ENCODE data around the gene FAM222B. TPM values are rescaled to one million over a fixed set of nuclear protein-coding genes. Genes with fewer than 3 reads are reported as not detected.

FAM222B gene
- total RNA-seq, 2 experiments from 2014 or later: 4.0 to 15.2 TPM

DNA sequence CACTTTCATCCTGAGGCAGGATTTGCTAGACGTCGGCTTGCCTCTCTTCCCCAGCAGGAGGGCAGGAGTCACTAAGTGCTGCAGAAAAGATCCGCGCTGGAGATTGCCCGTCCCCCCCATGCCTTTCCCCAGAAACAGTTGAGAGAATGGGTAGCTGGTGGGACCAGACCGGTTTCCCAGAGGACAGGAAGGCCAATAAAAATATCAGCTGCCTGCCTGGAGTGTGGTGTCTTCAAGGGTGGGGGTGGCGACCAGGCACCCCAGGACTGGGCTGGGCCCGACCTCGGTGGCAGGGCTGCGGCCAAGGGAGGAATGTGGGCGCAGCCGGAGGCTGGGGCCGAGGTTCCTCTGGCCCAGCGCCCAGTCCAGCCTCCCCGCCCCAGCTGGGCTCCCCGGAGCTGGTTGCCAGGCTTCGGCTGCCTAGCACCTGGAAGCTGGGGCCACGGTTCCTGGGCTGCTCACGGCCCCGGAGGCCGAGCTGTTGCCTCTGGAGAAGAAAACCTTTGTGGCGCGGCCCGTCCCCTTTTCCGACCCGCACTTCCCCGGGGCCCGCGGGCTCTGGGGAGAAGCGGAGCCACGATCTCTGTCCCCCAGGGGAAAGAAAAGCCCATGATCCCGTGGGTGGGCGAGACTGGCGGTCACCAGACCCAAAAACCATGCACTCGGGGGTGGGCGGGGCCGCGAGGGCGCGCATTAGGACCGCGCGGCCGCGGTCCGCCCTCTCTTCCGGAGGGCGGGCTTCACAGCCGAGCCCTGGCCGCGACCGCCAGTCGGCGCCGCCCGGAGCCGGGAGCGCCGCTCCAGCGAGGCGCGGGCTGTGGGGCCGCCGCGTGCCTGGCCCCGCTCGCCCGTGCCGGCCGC, 99.1 kb downstream of the FAM222B start, which contains the start of gene TRAF4:
TRAF4 (plus strand) TSS at position 769 of the 861 bp plus-strand sequence. CDS start 102 bp downstream, outside the sequence.
- BruUV-seq (replicated peaks): no TSS peak
- CTCF ChIA-PET (ENCODE audit: unreplicated experiment): interaction anchor here (0.6 kb wide), 1 partner anchor 45 kb away, joined by 3 read pairs; no protein-coding TSS in a partner anchor
- intact Hi-C loops (cut with micrococcal nuclease; ENCODE audit: unreplicated experiment): loop anchor here (1.0 kb wide), 1 partner anchor 15 kb away; the partner anchor contains the start of gene NEK8
- POLR2A ChIA-PET: interaction anchor here (0.6 to 5.6 kb wide), 4 partner anchors 10 to 1024 kb away, joined by 3 to 56 read pairs (median 4); partner anchors contain the start of genes NEK8, RPL23A and TLCD1
- peak within 1 kb of the TSS; percentile 96 for H3K4me2 ChIP-seq (ENCODE audit: low read length)
- peaks cover 60% of the 10 kb centered on the region for H3K36me3 ChIP-seq (ENCODE audit: insufficient read depth, low read length)
- H4K20me1 ChIP-seq (ENCODE audit: insufficient read depth, low read length): peaks cover 25% of the 10 kb centered on the region
- peaks cover 43% of the 10 kb centered on the region for H3K79me2 ChIP-seq (ENCODE audit: insufficient read depth, low read depth, low read length)
- peaks cover 73% of the 10 kb centered on the region for H3K4me1 ChIP-seq (ENCODE audit: insufficient read depth, low read length, poor library complexity, severe bottlenecking)
- H2AFZ ChIP-seq (ENCODE audit: low read length): no peak within 1 kb of the TSS
- peak; percentile 92 for DNase-seq (ENCODE audit: low spot score)
- H3K27ac ChIP-seq (ENCODE audit: low read depth, low read length, poor library complexity, severe bottlenecking): peak within 1 kb of the TSS; percentile 95
- peak within 1 kb of the TSS; percentile 98 for H3K4me3 ChIP-seq (ENCODE audit: low read depth, low read length, poor library complexity, severe bottlenecking)
- peaks cover 3% of the 10 kb centered on the region; the same call in 1 of the 2 replicates for H3K9me3 ChIP-seq (ENCODE audit: low read length)
- TF ChIP-seq CTCF (conservative IDR thresholded peaks at IDR 0.05; ENCODE audit: low read length) (no peak), EZH2phosphoT487 (IDR thresholded peaks at IDR 0.05; ENCODE audit: borderline replicate concordance, low read depth, low read length) (no peak)
- no peaks in the 10 kb centered on the region for H3K9me2 ChIP-seq (ENCODE audit: insufficient read depth, low read length)

- peak; percentile 93 for DNase-seq (ENCODE audit: low spot score)
- ChIA-PET CTCF (ENCODE audit: unreplicated experiment) (interaction anchor here (0.6 to 2.4 kb wide), 2 partner anchors 8 to 14 kb away, joined by 3 to 11 read pairs; partner anchors contain the start of gene NEK8), POLR2A (interaction anchor here (1.2 to 5.6 kb wide), 3 partner anchors 14 to 177 kb away, joined by 3 to 56 read pairs (median 7); partner anchors contain the start of genes NEK8, RPL23A and TLCD1)
- peaks cover 3% of the 10 kb centered on the region; the same call in 1 of the 2 replicates for H3K9me3 ChIP-seq (ENCODE audit: low read length)
- peaks cover 37% of the 10 kb centered on the region for H3K79me2 ChIP-seq (ENCODE audit: insufficient read depth, low read depth, low read length)
- H3K36me3 ChIP-seq (ENCODE audit: insufficient read depth, low read length): peaks cover 46% of the 10 kb centered on the region
- intact Hi-C loops (cut with micrococcal nuclease; ENCODE audit: unreplicated experiment): no loop called here
- no peak overlapping the region for H2AFZ ChIP-seq (ENCODE audit: low read length)
- no peaks in the 10 kb centered on the region for H3K9me2 ChIP-seq (ENCODE audit: insufficient read depth, low read length)
- H3K4me2 ChIP-seq (ENCODE audit: low read length): peak overlapping the region; percentile 87
- H3K4me3 ChIP-seq (ENCODE audit: low read depth, low read length, poor library complexity, severe bottlenecking): peak overlapping the region; percentile 38
- TF ChIP-seq EZH2phosphoT487 (IDR thresholded peaks at IDR 0.05; ENCODE audit: borderline replicate concordance, low read depth, low read length): no peak
- TF ChIP-seq CTCF (conservative IDR thresholded peaks at IDR 0.05; ENCODE audit: low read length): no peak
- peaks cover 18% of the 10 kb centered on the region for H4K20me1 ChIP-seq (ENCODE audit: insufficient read depth, low read length)
- no TSS peak for BruUV-seq (replicated peaks)
- H3K4me1 ChIP-seq (ENCODE audit: insufficient read depth, low read length, poor library complexity, severe bottlenecking): peaks cover 80% of the 10 kb centered on the region
- peak overlapping the region; percentile 95 for H3K27ac ChIP-seq (ENCODE audit: low read depth, low read length, poor library complexity, severe bottlenecking)
Observed at GRCh38 chr17:28741358-28742349, 100.9 kb downstream of the FAM222B start.
